Right lung (tissue), 5 donors: Measurements from ENCODE around the gene RPUSD1. TPM values are rescaled to one million over a fixed set of nuclear protein-coding genes. Genes with fewer than 3 reads are reported as not detected.
"Not testable (repeated sequence)": the region's sequence is repeated elsewhere in the genome, so short reads cannot be mapped to it uniquely, and the experiment has no call there.

Experiments
- DNase-seq, 2 donors: peaks; one replicate each; pipeline ENCODE4 v3.0.0-alpha.2; 2013
- polyA plus RNA-seq, 5 donors: library from polyadenylated mRNA; unstranded; fragments of 120-200 nt; gene quantifications; one replicate each; pipeline versions ENCODE4 v1.2.1 to v1.2.3, GENCODE V29; 2013; ENCODE audit warnings: inconsistent platforms in 1 of 5, low replicate concordance in 1 of 5; ENCODE audit not compliant: insufficient read length in 5 of 5, insufficient read depth in 1 of 5

RPUSD1 gene
- polyA plus RNA-seq, 5 donors = 8.3 to 19.2 (median 10.4) TPM

DNA sequence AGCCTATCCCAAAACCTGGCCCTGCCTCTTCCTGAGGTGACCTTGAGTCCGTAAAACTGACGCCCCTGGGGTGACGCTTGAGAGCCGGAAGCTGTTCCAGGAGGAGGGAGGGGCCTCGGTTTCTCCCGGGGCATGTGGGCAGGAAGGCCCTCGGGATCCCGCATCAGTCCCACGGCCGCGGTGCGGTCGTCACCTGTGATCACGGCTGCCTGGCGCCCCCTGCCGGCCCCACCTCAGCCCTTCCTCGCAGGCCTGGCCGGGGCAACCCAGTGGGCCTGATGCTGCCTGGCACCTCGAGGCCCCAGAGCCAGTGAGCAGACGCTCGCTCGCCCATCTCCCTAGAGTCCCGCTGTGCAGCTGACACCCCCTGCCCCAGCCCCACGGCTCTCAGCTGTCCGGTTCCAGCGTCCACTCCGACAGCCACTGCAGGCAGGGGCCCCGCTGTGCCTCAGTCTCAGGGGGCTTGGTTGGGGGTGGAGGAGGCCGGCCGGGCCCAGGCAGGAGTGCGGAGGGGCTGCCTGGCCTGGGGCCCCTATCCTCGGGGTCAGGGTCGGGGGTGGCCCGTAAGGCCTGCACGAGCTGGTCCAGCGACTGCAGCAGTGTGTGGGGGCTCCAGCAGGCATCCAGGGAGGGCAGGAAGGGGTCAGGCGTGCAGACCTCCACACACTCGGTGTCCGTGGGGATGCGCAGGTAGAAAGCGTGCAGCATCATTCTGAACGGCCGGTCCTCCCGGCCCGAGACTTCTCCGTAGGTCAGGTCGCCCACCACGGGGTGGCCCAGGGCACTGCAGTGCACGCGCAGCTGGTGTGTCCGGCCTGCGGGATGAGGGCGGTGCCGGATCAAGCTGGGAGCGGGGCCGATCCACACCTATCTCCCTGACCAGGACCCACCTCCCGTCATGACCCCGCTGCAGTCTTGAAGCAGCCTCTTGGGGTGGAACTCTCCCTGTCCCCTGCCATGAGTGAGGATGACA is 2.3 kb downstream of the RPUSD1 start:
- no peak for DNase-seq

DNA sequence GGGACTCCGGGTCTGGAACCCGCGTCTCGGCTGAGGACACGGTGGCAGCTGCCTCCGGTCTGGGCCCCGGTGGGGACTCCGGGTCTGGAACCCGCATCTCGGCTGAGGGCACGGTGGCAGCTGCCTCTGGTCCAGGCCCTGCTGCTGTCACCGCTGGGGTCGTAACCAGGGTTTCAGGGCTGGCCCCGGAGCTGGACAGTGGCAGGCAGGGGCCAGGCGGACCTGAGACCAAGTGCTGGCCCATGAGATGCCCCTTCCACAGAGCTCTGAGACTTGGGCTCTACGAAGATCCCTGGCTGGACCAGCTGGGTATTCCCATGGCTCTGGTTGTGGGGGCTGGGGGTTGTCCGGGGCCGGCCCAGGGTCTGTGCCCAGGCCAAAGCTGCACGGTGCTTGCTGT is 3.8 kb downstream of the RPUSD1 start:
- DNase-seq = no peak

DNA sequence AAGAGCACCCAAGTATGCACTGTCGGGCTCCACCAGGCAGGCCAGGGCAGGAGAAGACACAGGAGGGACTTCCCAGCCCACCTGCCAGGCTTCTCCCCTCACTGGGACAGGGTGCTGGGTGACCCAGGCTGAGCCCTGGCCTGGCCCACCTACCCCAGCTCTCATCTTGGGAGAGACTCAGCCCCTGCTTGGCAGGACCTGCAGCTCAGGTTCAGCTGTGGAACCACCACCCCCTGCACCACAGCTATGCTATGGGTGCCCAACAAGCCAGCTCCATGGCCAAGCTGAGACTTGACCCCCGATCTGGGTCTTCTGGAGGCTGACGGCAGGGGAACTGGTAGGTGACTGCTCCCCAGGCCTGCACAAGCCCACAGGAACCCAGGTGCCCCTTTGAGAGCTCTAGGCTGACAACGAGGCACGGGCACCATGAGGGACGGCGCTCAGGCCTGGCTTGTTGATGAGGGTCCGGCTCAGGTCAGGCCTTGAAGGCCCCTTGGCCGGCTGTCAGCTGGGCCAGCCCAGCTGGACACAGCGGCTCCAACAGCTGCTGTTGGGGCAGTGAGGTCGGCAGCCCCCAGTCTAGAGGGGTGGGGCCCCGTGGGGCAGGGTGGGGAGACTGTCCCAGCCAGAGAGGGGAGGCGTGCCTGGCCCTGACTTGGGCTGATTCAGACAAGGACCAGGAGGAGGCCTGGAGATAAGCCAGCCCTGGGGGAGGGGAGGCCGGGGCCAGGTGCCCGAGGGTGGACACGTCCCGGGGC is 4.6 kb downstream of the RPUSD1 start:
- no peak for DNase-seq

DNA sequence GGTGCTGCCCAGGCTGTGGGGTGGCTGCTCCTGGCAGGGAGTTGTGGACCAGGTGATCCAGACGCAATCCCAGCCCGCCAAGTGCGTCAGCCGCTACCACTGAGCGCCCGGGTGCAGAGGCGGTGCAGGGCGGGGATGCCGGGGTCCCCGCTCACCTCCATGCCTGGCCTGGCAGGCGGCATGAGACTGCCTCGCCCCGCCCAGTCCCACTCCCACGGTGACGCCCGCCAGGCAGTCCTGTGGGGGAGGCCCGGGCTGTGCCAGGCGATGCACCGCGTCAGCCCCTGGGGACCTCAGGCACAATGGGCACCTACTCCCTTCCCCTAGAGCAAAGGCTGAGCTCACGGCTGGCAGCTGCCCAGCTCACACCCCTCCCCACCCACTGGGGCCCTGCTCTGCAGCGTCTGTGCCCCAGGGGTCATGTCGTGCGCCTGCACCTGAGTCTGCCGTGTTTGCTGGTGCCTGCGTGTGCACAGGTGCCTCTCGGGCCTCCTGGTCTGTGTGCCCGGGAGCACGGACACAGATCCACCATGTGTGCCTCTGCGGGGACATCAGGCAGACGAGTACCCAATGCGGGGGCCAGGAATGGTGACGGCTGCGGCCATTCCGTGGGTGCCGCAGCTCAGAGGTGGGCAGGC is 5.3 kb downstream of the RPUSD1 start:
- no peak for DNase-seq

DNA sequence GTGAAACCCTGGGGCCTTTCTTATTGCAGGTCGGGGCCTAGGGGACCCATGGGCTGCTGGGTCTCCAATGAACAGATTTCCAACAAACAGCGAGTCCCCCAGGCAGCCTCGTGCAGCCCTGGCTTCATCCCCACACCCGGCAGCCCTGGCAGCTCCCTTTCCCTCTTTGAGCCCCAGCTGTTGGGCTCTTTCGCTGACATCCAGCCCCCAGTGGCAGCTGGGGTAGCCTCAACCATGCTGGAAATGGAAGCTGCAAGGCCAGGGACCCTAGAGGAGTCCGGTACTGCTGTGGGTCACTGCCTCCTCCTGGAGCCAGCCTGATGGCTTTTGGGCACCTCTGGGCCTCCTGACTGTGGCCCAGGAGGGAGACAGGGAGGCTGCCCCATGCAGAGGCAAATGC is 5.9 kb downstream of the RPUSD1 start:
- no peak for DNase-seq

DNA sequence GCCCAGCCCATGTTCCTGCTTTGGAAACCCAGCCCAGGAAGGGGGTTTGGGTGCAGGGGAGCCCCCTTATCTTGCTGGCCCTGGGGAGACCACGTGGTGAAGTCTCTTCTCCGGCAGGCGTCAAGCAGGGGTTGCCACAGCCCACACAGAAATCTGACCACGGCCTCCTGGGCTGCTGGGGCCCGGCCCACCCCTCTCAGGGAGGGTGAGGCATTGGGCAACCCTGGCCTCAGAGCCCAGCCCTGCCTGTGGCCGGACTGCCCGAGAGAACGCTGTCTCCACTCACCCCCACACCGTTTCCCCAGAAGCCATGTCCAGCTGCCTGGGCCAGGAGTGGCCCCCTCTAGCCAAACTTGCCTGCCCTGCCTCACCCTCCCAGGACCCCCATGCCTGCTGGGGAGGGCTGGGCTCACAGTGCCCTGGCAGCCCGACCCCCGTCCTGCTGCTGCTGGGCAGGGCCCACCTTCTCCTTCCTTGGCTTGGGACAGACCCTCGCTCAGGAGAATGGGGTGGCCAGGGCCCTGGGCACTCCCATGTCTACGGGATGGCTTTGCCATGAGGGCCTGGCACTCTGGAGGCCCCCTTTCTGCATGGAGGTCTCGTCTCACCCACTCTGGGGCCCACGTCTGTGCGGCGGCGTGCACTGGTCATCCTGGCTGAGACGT is 6.7 kb downstream of the RPUSD1 start:
- DNase-seq = no peak

DNA sequence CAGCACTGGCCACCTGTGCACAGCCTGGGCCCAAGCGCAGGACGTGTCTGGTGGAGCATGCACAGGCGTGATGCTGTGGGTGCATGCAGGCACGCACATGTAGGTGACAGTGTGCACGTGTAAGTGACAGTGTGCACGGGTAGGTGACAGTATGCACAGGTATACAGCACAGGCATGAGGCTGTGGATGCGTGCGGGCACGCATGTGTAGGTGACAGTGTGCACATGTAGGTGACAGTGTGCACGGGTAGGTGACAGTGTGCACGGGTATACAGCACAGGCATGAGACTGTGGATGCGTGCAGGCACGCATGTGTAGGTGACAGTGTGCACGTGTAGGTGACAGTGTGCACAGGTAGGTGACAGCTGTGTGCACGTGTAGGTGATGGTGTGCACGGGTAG is 7.9 kb downstream of the RPUSD1 start:
- no peak for DNase-seq

DNA sequence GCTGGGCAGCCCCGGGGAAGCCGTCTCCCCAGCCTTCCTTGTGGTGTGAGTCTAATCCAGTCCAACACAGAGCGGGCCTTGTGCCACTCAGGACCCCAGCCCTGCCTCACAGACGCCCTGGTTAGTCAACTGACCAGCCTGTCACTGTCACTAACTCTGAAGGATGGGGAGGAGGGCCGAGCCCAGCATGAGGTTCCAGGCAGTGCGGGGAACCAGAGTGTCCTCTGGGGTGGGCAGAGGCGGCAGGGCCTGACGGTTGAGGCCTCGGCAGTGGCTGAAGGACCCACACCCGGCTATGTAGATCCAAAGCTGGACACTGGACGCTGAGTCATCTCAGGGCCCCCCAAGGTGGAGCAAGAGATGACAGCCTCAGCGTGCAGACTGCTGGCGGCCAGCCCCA is 8.6 kb downstream of the RPUSD1 start:
- DNase-seq = no peak

DNA sequence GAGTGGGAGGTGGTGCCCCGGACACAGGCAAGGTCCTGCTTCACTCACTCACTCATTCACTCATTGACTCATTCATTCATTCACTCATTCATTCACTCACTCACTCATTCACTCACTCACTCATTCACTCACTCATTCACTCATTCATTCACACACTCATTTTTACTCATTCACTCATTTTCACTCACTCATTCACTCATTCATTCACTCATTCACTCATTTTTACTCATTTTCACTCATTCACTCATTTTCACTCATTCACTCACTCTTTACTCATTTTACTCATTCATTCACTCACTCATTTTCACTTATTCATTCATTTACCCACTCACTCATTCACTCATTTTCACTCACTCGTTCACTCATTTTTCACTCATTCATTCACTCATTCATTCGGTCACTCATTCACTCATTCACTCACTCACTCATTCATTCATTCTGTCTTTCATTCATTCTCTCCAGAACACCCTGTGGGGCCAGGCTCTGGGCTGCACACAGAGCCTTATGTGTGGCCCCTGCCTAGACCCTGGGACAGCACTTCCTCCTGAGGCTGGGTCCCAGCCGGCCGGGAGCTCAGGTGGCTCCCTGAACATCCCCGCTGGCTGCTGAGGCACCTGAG is 9.2 kb downstream of the RPUSD1 start:
- no peak for DNase-seq

DNA sequence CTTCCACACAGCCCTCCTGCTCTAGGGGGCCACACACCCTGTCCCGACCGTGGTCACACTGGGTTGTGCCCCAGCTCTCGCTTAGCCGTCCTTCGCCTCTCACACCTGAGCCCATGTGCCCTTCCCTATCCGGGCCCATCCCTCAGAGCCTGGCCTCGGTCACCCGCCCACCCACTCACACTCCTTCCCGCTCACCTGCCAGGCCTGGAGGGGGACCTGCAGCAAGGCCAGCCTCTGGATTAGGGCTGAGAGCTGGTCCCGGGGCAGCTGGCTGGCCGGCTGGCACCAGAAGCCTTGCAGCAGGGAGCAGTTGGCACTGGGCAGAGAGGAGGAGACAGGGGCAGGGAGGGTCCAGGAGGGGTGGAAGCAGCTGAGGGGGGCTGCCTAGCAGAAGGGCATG is 9.7 kb downstream of the RPUSD1 start:
- DNase-seq = no peak

DNA sequence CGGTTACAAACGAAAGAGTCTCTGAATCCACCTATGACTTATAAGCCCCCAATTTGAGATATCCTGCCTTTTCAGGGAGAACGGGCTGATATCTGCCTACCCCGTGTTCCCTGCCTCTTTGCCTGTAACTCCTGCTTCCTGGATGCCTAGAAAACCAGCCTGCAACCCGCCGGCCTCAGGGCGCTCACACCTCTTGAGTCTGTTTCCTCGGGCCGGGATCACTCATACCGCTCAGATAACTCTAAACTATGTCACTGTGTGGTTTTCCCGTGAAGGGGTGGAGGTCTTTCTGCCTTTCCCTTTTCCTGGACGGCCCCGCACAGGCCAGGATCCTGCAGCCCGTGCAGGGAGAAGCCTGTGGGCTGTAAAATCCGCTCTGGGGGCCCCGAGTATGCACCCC is 10.4 kb downstream of the RPUSD1 start:
- DNase-seq = no peak

DNA sequence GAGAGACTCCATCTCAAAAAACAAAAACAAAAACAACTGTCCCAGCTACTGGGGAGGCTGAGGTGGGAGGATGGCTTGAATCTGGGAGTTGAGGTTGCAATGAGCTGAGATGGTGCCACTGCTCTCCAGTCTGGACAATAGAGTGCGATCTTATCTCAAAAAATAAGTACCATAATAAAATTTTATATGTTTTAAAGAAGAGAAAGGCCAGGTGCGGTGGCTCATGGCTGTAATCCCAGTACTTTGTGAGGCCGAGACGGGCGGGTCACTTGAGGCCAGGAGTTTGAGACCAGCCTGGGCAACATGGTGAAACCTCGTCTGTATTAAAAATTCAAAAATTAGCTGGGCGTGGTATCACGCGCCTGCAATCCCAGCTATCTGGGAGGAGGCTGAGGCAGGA is 11.4 kb downstream of the RPUSD1 start:
- DNase-seq = no peak

DNA sequence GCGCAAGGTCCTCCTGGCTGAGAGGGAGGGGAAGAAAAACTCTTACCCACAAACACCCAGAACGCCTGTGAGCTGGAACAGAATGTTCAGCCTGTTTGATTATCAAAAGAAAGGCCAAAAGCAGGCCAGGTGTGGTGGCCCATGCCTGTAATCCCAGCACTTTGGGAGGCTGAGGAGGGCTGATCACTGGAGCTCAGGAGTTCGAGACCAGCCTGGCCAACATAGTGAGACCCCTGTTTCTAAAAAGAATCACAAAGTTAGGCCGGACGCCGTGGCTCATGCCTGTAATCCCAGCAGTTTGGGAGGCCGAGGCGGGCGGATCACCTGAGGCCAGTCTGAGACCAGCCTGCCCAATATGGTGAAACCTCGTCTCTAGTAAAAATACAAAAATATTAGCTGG is 11.9 kb downstream of the RPUSD1 start:
- DNase-seq = not testable (repeated sequence)

DNA sequence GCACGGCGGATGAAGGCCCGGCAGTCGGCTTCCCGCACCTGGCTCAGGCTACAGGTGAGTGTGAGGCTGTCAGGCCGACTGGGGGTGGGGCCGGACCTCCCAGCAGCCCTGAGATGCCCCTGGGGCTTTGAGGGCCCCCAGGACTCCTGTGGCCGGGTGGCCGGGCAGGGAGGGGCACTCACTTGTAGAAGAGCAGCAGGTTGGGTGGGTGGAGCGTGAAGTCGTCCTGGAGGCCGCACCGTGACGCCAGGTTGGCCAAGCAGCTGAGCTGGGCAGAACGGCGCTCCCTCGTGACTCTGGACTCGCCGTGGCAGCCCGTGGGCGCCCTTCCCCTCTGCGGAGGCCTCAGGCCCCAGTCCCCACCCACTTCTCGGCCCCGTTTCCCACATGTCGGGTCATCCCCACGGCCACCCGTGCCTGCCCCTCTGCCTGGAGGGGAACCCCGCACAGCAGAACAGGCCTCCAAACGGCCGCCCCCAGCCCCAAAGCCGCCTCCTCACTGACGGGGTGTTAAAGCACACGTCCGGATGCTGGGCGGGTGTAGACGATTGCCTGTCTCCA is 12.9 kb downstream of the RPUSD1 start:
- DNase-seq = no peak

DNA sequence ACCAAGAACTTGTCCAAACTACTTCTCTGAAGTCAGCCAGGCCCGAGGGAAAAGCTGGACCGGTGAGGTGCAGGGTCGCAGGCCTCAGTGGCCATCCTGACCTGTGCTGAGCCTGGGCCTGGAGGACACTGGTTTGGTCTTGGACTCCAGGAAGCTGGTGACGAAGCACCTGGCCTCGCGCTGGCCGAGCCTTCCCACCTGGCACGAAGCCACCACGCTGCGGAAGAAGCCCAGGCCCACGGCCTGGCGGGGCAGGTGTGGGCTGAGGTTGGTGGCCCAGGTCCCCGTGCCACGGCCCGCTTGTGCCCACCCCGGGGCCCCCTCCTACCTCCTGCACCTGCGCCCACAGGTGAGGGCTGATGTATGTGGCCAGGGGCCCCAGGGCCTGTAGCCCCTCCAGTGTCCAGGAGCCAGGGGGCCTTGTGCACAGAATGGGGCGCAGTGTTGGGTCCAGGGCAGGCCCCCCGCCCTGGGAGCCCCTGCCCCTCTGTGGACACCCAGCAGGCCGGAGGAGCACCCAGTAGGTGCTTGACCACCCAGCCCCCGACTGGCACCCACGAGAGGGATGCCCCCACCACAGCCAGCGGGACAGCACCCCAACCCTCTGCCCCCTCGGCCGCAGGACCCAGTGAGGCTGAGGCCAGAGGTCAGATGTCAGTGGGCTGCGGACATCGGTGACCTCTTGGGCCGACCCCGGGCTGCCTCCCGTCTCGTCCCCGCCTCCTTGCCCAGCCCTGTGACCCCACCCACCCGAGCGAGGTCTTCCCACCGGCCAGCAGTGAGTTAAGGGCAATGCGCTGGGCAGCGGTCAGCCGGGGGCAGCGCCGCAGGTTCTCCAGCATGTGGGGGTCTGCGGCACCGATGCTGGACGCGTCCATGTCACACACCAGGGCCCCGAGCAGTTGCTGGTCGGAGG is 13.8 kb downstream of the RPUSD1 start:
- no peak for DNase-seq

DNA sequence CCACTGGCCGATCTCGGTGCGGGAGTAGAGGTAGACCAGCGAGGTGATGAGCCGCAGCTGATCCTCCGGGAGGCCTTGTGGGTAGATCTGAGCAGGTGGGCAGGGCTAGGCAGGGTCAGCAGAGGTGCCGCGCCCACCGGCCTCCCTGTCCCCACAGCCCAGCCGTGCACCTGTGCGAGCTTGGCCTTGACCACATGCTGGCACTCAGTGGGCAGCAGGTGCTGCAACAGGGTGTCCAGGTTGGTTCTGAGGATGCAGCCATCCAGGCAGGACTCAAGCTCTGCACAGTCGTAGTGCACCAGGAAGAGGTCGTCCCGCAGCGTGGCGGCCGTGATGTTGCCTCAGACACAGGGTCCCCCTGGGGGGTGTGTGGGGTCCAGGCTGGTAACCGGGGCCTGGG is 15.2 kb downstream of the RPUSD1 start:
- no peak for DNase-seq

DNA sequence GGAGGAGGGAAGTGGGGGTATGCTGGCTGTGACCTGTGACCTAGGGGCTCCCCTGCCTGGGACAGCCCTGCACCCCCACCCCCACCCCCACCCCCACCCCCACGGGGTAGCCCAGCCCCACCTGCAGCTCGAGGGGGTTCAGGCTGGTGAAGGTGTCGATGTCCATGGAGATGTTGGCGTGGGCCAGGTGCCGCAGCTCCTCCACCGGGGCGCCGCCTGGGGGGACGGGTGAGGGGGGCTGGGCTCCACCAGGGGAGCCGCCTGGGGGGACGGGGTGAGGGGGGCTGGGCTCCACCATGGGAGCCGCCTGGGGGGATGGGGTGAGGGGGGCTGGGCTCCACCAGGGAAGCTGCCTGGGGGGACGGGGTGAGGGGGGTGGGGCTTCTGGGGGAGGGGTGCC is 17.8 kb downstream of the RPUSD1 start:
- no peak for DNase-seq

DNA sequence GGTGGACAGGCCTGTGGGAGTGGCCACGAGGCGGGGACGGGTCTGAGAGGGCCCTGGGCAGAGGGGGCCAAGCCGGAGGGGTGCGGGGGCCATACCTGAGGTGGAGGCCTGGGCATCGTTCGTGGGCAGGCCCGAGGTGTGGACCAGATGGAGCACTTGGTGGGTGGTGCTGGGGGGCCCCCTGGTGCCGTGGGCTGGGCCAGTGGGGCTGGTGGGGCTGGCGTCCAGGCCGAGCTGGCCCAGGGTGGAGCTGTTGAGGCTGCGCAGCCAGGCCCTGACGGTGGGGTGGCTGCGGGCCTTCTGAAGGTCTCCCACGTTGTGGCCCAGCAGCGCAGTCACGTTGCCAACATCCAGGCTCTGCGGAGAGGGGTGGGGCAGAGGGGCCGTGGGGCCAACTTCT is 18.2 kb downstream of the RPUSD1 start:
- no peak for DNase-seq

DNA sequence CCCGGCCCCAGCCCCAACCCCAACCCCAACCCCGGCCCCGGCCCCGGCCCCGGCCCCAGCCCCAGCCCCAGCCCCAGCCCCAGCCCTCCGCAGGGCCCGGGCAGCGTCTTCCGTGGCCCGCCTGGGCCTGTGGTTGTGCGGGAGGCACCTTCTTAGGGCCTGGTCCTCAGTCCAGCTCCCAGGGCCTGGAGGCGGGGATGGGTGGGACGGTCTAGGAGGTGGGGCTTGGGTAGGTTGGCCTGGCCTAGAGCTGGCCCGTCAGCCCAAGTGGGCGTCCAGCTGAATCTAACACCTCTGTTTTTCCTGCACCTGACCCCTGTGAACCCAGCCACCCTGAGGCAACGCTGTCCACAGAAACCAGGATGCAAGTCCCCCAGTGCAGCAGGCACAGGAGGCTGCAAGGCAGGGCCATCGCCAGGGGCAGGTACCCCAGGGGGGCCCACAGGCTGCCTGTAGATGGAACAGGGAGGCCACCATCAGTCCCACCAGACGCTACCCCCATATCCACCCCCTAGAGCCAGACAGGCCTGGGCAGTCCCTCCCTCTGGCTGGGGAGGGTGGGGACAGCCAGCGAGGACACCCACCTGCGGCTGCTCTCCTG is 18.9 kb downstream of the RPUSD1 start:
- no peak for DNase-seq

DNA sequence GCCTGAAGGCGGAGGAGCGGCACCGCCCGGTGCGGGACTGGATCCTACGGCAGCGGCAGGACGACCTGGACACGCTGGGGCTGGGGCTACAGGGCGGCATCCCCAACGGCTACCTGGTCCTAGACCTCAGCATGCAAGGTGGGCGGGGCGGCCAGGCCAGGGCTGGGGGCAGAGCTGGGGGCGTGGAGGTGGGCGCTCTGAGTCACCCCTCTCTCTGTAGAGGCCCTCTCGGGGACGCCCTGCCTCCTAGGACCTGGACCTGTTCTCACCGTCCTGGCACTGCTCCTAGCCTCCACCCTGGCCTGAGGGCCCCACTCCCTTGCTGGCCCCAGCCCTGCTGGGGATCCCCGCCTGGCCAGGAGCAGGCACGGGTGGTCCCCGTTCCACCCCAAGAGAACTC is 19.8 kb downstream of the RPUSD1 start:
- DNase-seq = no peak
